CD4-positive, alpha-beta T cell treated with Interleukin-17A for 4 hours (primary cell): Measurements from ENCODE around the gene ARHGAP8.
"Not testable (repeated sequence)": the region's sequence is repeated elsewhere in the genome, so short reads cannot be mapped to it uniquely, and the experiment has no call there.

ENCODE experiments used
- DNase-seq: peaks from one replicate; pipeline ENCODE4 v3.0.0-alpha.2; 2020; ENCODE audit warnings: mixed read lengths

ARHGAP8 gene

GRCh38 chr22:44891791-44892190 is 139.4 kb downstream of the ARHGAP8 start:
- no peak for DNase-seq

DNA sequence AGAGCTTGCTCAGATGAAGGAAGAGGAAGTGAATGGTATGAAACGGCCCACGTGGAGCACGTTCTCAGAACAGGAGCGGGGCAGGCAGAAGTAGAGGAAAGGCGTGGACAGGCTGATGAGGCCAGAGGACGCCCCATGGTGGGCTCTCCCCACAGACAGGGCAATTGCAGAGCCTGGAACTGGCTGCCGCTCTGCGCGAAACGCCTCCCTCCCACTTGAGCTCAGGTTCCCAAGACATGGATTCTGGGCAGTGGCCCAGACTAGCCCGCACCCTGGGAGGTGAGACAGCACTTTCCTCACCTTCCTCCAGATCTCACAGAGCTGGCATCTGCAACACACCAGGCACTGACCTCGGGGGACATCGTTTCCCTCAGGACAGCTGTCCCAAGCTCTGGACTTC is 139.9 kb downstream of the ARHGAP8 start:
- no peak for DNase-seq

- no peak for DNase-seq
These were observed 140.7 kb downstream of the ARHGAP8 start for GRCh38 chr22:44892803-44893730.

DNA sequence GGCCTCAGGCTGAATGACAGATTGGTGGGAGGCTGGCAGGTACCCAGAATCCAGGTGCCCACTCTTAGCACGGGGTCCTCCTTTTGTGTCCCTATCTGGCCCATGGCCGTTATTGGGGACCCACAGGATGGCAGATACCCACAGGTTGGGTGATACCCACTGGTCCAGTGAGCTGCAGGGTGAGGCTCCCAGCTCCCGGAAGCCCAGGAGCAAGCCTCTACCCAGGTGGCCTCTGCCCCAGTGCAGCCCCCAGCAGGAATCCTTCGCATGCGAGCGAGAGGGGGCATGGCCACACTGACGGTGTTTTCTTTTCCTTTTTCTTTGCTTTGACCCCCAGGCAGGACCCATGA is 141.3 kb downstream of the ARHGAP8 start:
- no peak for DNase-seq

DNA sequence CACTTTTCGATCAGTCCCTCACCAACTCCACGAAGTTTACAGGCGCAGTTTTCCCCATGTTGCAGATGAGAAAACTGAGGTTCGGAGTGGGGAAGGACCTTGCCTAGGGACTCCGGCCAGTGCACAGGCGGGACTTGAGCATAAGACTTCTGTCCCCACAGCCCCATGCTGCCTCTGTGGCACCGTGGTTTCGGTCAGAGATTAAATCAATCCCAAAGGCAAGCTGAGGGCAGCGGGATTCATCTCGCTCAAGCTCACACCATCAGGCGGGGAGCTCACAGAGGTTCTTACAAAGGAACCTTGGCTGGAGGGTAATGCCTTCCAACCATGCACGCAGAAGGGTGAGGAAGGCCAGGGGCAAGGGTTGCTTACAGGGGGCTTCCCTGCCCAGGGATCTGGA is 141.9 kb downstream of the ARHGAP8 start:
- no peak for DNase-seq

GRCh38 chr22:44894782-44895181 is 142.4 kb downstream of the ARHGAP8 start:
- DNase-seq: no peak

DNA sequence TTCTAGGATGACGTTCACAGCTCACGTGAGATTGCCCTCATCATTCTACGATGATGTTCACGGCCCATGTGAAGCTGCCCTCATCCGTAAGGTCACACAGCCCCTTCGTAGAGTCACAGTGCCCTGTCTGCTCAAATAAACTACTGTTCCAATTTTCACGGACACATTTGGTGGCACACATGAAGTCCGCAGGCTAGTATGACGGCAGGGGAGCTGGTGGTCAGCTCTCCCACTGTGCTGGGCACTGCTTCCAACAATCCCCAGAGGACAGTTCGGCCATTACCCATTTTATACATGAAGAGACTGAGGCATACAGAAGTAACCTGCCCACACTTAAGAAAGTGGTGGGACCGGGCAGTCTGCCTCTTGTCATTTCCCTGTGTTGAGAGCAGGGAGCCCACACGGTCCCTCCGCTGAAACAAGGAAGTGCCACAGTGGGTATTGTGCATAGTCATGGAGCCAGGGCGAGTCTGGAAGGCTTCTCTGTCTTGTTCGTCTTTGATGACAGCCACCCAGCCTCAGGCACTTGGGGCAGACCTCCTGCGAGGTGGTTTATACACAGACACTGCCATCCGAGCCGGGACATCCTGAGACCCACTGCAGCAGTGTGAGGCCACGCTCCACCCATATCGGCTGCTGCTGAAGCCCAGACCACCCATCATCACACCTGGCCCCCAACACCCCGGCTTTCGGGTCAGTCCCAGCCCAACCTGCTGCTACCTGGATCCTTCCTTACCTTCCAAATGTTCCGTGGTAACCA is 143.1 kb downstream of the ARHGAP8 start:
- no peak for DNase-seq

- no peak for DNase-seq
These were observed 145.9 kb downstream of the ARHGAP8 start for GRCh38 chr22:44898236-44898635.

DNA sequence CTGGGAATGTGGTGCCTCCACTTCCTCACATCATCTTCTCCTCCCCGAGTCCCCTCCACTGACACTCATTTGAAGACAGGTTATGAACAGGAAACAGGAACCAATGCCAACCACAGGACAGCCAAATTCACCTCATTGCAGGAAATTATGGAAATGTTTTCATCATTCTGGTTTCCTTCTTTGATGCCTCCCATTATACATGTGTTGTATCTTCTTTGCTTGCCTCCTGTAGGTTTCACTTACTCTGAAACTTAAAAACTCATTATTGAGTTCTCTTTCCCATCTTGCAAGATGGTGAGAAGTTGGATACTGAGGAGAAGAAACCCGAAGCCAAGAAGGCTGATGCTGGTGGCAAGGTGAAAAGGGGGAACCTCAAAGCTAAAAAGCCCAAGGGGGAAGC is 148.9 kb downstream of the ARHGAP8 start:
- no peak for DNase-seq

- DNase-seq: not testable (repeated sequence)
These were observed 150.8 kb downstream of the ARHGAP8 start for GRCh38 chr22:44903164-44903563.

- not testable (repeated sequence) for DNase-seq
These were observed 152.2 kb downstream of the ARHGAP8 start for GRCh38 chr22:44904492-44905152.

DNA sequence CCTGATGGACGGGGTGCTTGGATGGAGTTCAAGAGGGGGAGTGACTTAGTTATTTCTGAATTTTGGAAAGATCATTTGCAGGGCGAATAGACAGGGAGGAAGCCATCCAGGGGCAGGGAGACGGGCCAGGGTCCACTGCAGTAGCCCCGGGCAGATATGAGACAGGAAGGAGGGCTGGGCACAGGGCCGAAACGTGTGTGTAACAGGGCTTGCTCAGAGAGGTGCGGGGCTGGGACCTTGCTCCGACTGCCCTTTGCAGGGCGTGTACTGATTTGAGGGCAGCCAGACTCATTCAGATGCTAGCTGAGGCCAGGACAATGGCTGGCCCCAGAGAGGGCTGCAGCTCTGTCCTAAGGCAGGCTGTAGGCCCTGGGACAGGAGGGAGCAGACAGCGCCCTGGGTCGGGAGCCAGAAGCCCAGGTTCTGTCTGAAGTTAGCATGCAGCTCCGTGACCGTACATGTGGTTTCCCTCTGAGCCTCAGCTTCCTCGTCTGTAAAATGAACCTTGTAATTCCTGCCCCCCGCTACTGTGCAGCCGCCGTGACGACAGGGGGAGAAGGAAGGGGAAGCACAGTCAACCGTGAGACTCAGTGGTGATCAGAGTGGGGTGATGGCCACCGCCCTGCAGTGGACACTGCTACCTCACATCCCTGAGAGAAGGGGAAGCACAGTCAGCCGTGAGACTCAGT is 154.0 kb downstream of the ARHGAP8 start:
- DNase-seq: no peak

DNA sequence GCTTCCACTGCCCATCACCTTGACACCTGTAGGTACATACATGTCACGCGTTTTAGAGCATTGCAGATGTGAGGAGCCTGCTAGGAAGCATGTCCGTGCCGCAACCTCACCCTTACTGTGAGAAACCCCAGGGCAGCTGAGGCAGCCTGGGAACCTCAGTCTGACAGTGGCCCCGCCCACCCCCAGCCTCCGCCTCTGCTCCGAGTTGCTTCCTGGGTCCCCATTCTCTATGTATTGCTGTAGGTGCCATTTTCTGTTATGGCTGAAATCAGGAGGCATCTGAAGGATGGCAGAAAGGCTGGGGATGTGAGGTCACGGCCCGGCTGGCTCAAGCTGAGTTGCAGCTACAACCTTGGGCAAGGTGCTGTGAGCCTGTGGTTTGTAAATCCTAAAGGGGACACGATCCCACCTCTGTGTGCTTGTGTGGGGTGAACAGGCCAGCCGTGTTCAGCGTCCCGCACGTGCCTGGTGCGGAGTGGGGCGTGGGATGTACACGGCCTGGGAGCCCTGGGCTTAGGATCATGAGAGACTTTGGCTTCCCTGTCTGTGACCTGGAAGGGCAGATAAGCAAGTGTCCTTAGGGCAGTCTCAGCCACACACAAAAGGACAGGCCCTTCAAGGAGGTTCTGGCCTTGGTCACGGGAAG is 154.7 kb downstream of the ARHGAP8 start:
- no peak for DNase-seq

GRCh38 chr22:44907765-44908737 is 155.7 kb downstream of the ARHGAP8 start:
- no peak for DNase-seq

DNA sequence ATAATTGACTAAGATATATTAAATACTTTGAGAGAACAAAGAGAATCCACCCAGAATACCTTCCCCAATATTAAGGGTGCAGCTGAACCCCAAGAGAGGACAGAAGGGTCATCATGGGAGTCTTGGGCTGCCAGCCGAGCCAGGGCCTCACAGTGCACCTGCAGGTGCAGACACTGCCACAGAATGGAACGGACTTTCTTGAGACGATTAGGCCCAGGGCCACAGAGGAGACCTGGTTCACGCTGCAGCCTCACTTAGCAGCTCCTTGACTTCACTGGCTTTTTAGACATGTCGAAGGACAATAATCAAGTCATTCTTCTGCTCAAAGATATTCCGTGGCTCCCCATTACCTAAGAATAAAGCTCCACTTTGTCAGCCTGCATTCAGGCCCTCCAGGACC is 156.9 kb downstream of the ARHGAP8 start:
- DNase-seq: no peak
